HG03378 (cell line): Measurements from ENCODE around the gene TLR8.

Experiments
- ATAC-seq: cut with Tn5 transposase; IDR thresholded peaks from one replicate; pipeline ENCODE4 v1.9.1; 2021; ENCODE audit warnings: mild to moderate bottlenecking, moderate library complexity; ENCODE audit not compliant: unreplicated experiment

The TLR8 gene

DNA sequence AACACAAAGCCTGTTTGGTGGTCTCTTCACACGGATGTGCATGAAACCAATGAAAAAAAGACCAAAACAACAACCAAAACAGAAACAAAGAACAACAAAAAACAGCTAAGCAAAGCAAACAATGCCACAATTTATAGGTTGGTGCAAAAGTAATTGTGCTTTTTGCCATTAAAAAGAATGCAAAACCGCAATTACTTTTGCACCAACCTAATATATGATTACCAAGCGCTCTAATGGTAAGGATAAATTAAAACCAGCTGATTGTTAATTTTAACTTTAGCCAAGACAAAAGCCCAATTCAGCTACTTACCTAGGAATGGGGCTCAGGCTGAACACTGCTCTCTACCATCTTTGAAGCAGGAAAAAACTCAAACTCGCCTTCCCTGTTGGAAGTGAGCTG lies 39.1 kb downstream of the TLR8 start:
- ATAC-seq = no peak

DNA sequence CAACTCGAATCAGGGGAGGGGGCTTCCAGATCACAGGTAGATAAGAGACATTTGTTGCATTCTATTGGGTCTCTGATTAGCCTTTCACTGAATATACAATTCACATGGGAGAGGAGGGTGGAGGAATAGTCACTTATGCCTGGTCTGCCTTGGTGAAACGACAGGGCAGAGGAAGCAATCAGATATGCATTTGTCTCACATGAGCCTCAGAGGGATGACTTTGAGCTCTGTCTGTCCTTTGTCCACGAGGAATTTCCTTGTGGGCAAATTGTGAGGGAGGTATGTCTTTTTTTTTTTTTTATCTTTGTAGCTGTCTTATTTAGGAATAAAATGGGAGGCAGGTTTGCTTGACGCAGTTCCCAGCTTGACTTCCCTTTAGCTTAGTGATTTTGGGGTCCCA lies 40.0 kb downstream of the TLR8 start:
- ATAC-seq = no peak

GRCh38 chrX:12946838-12947544 lies 40.6 kb downstream of the TLR8 start:
- ATAC-seq = peak; percentile 33

GRCh38 chrX:12947545-12948235 lies 41.3 kb downstream of the TLR8 start:
- ATAC-seq = no peak

DNA sequence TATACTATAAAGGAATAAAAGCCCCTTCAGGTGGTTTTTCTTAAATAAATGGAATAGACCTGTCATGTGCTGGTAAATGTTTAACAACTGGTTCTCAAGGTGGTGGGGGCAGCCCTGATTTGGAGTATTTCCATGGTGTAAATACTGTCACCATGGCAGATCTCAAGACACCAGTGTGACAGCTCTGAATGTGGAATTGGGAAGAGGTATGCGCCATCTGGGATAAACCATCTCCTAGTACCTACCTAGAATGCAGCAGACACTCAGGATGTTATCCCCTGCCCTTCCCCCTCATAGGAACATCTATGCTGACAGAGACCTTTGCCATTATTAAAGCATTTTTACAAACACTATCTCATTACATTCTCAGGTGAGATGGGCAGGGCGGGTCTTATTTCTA lies 42.1 kb downstream of the TLR8 start:
- ATAC-seq = no peak

DNA sequence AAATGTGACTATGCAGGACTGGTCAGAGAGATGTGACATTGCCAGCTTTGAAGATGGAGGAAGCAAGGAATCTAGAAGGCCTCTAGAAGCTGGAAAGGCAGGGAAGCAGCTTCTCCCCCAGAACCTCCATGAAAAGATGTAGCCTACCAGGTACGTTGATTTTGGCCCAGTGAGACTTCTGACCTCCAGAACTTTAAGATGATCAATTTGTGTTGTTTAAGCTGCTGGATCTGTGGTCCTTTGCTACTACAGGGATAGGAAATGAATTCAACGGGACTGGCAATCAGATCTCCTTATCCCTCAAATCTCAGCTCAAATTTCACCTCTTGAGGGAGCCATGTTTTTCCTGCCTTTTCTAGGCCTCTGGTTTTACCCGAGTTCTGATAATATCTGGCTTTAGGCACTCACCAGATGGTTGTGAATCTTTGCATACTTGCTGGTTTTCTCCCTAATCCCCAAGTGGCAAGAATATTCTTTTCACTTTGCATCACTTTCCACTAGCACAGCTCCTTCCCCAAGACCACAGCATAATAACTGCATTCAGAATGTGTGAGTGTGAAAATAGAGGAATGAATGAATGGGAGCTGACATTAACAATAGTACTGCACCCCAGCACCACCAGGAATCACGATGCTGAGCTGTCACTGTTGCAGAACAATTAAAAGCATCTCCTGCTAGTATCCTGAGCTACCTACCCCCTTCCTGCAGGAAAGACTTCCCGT lies 42.9 kb downstream of the TLR8 start:
- no peak for ATAC-seq

- ATAC-seq = peak; percentile 65
Measured at GRCh38 chrX:12949927-12950656, 43.7 kb downstream of the TLR8 start.

GRCh38 chrX:12950851-12951594 lies 44.6 kb downstream of the TLR8 start:
- peak; percentile 37 for ATAC-seq

- ATAC-seq = no peak
Measured at GRCh38 chrX:12951595-12951975, 45.2 kb downstream of the TLR8 start.

- ATAC-seq = no peak
Measured at GRCh38 chrX:12953420-12953819, 47.0 kb downstream of the TLR8 start.

DNA sequence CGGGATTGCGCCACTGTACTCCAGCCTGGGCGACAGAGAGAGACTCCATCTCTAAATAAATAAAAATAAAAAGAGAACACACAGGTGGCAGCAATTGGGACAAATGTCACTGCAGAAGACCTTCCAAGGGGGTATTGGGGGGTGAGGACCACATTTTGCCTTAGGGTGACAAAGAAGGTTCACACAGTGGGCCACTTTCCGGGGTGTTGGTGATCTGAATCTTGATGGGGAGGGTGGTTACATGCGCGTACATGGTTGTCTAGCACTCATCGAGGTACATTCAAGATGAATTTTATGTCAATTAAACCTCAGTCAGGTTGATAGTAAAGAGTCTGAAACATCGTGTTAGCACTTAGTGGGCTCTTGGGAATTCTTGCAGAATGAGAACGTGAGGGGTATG lies 48.0 kb downstream of the TLR8 start:
- no peak for ATAC-seq

GRCh38 chrX:12954981-12955380 lies 48.6 kb downstream of the TLR8 start:
- no peak for ATAC-seq

DNA sequence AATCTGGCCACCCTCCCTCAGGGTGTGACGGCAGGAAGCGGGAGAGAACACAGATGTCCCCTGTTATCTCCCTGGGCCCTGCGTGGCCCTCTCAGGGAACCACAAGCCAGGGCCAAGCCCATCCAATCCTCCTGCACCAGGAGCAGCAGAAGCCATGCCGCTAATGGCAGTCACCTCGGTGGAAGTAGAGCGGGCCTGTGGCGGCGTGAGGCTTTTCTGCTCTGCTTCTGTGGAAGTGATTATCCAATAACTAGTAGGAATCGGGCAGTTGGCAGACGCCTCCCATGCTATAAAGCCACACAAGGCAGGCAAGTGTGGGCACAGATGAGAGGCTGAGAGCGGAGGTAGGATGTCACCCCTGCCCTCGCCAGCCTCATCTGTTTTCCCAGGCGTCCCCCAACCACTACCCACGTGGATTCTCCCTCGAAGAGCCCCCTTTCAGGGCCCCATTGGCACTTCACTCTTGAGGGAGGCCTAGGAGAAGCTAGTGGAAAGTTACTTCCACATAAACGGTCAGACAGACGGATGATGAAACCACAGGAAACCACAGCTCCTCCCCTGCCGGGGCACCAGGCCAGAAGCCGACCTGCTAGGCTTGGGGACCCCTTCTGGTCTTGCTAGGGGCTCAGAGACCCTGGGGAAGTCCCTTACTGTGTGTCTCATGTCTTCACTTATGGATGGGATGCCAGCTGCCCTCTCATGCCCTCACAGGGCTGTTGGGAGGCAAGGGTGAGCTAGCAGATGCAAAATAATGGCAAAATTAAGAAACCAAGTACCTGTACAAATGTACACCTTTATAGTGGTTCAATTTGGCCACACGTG lies 49.7 kb downstream of the TLR8 start:
- ATAC-seq = peak; percentile 42

GRCh38 chrX:12956704-12957534 lies 50.5 kb downstream of the TLR8 start:
- ATAC-seq = peak; percentile 81

DNA sequence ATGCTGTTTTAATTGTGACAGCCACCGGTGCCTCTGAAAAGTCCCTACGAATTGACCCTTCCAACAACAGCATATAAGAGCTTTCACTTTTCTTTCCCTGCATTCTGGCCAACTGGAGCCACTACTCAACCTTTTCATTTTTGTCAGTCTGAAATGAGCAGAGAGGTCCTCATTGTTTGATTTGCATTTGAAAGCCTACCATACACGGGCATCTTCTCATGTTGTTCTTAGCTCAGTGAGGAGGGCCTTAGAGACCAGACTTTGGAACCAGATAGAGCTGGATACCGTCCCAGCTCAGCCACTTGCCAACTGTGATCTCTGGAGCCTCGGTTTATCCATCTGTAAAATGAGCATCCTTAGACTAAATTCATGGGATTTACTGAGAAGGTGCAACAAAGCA lies 51.6 kb downstream of the TLR8 start:
- no peak for ATAC-seq

GRCh38 chrX:12958461-12958860 lies 52.0 kb downstream of the TLR8 start:
- no peak for ATAC-seq

DNA sequence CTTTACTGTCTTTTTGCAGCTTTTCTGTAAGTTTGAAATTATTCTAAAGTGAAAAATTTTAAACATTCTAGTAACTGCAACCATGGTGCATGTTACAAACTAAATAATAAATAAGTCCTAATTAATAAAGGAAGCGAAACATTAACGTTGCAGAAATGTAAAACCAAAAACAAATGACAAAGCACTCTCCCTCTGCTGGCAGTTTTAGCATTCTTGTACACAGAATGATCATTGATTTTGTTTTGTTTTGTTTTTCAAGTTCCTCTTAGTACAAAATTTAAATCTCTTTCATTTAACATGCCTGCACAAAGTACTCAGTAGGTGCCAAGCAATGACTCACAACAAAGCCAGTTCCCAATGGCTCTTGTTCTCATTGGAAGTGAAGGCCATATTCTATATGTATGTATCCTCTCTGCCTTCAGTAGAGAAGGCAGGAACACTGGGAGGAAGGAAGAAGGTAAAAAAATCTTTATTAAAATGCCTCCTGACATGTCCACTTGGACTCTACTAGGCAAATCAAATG lies 54.8 kb downstream of the TLR8 start:
- ATAC-seq = no peak

- ATAC-seq = peak; percentile 42
Measured at GRCh38 chrX:12962041-12962504, 55.7 kb downstream of the TLR8 start.
